ENCODE measurements around the gene DNAI1.

The DNAI1 gene

DNA sequence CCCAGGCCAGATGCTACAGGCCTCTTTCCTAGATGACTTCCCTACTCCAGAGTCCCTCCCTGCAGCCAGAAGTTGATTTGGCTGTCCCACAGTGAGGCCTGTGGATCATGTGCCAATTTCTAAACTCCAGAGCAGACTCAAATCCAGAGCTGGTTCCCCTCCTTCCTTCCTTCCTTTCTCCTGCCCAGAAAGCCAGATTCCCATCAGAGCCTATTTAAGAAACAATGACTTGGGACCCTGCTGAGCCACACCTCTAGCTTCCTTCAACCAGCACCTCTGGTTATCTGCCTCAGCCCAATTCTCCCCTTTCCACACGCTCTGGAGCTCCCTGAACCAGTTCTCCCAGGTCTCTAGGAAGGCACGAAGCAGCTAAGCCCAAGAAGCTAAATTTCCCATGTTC, 7.5 kb upstream of the DNAI1 start:
- TF ChIP-seq POLR2AphosphoS5 (IDR thresholded peaks at IDR 0.05; ENCODE audit: low read depth, low read length) (no peak), FOXP2 (optimal IDR thresholded peaks at IDR 0.05; ENCODE audit: borderline replicate concordance, extremely low read depth, extremely low read length, insufficient read depth) (no peak), REST (IDR thresholded peaks at IDR 0.05; ENCODE audit: insufficient read depth in 1 of 2, low read depth in 2 of 2, low read length in 2 of 2) (no peak), SIN3A (IDR thresholded peaks at IDR 0.05; ENCODE audit: borderline replicate concordance, insufficient read depth, low read length) (no peak), TAF1 (IDR thresholded peaks at IDR 0.05; ENCODE audit: borderline replicate concordance, insufficient read depth, low read length) (no peak)

DNA sequence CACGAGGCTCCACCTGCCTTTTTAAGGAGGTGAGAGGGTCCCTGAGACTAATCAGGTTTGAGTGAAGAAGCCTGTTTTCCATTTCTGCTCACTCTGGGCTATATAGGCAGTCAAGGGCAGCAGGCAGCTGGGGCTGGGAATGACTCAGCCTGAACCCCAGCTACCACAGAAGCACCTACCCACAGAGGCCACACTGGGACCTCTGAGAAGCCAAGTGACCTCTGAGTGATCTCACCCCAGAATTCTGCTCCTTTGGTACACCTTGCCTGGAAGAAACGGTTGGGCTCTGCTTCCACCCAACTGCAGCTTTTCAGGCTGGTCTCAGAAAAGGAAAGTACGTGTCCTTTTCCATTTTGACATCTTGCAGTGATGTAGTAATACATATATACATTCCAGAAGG, 7.1 kb upstream of the DNAI1 start:
- no peak for TF ChIP-seq REST (IDR thresholded peaks at IDR 0.05; ENCODE audit: insufficient read depth in 1 of 2, low read depth in 2 of 2, low read length in 2 of 2)
- TF ChIP-seq FOXP2 (optimal IDR thresholded peaks at IDR 0.05; ENCODE audit: borderline replicate concordance, extremely low read depth, extremely low read length, insufficient read depth) = no peak
- no peak for TF ChIP-seq POLR2AphosphoS5 (IDR thresholded peaks at IDR 0.05; ENCODE audit: low read depth, low read length)
- no peak for TF ChIP-seq SIN3A (IDR thresholded peaks at IDR 0.05; ENCODE audit: borderline replicate concordance, insufficient read depth, low read length)
- no peak for TF ChIP-seq TAF1 (IDR thresholded peaks at IDR 0.05; ENCODE audit: borderline replicate concordance, insufficient read depth, low read length)

- no peak for TF ChIP-seq POLR2AphosphoS5 (IDR thresholded peaks at IDR 0.05; ENCODE audit: low read depth, low read length)
- TF ChIP-seq FOXP2 (optimal IDR thresholded peaks at IDR 0.05; ENCODE audit: borderline replicate concordance, extremely low read depth, extremely low read length, insufficient read depth) = no peak
- no peak for TF ChIP-seq REST (IDR thresholded peaks at IDR 0.05; ENCODE audit: insufficient read depth in 1 of 2, low read depth in 2 of 2, low read length in 2 of 2)
- TF ChIP-seq TAF1 (IDR thresholded peaks at IDR 0.05; ENCODE audit: borderline replicate concordance, insufficient read depth, low read length) = no peak
- TF ChIP-seq SIN3A (IDR thresholded peaks at IDR 0.05; ENCODE audit: borderline replicate concordance, insufficient read depth, low read length) = no peak
Measured at GRCh38 chr9:34452568-34452967, 6.0 kb upstream of the DNAI1 start.

GRCh38 chr9:34454571-34455065, 4.0 kb upstream of the DNAI1 start:
- TF ChIP-seq TAF1 (IDR thresholded peaks at IDR 0.05; ENCODE audit: borderline replicate concordance, insufficient read depth, low read length) = no peak
- no peak for TF ChIP-seq FOXP2 (optimal IDR thresholded peaks at IDR 0.05; ENCODE audit: borderline replicate concordance, extremely low read depth, extremely low read length, insufficient read depth)
- no peak for TF ChIP-seq POLR2AphosphoS5 (IDR thresholded peaks at IDR 0.05; ENCODE audit: low read depth, low read length)
- TF ChIP-seq REST (IDR thresholded peaks at IDR 0.05; ENCODE audit: insufficient read depth in 1 of 2, low read depth in 2 of 2, low read length in 2 of 2) = no peak
- TF ChIP-seq SIN3A (IDR thresholded peaks at IDR 0.05; ENCODE audit: borderline replicate concordance, insufficient read depth, low read length) = no peak

- no peak for TF ChIP-seq SIN3A (IDR thresholded peaks at IDR 0.05; ENCODE audit: borderline replicate concordance, insufficient read depth, low read length)
- no peak for TF ChIP-seq TAF1 (IDR thresholded peaks at IDR 0.05; ENCODE audit: borderline replicate concordance, insufficient read depth, low read length)
- no peak for TF ChIP-seq POLR2AphosphoS5 (IDR thresholded peaks at IDR 0.05; ENCODE audit: low read depth, low read length)
- TF ChIP-seq FOXP2 (optimal IDR thresholded peaks at IDR 0.05; ENCODE audit: borderline replicate concordance, extremely low read depth, extremely low read length, insufficient read depth) = no peak
- TF ChIP-seq REST (IDR thresholded peaks at IDR 0.05; ENCODE audit: insufficient read depth in 1 of 2, low read depth in 2 of 2, low read length in 2 of 2) = no peak
Measured at GRCh38 chr9:34456151-34456550, 2.5 kb upstream of the DNAI1 start.

Measured in PFSK-1 (cell line).